CD4-positive, alpha-beta memory T cell (primary cell): ENCODE measurements around the gene HDAC10. TPM values are rescaled to one million over a fixed set of nuclear protein-coding genes. Genes with fewer than 3 reads are reported as not detected.

Experiments used
- CTCF ChIA-PET: fragments of 350-600 bp; sonication (Branson Sonifier 250); formaldehyde crosslinking; loops from one replicate; lab custom pipeline; 2021; ENCODE audit warnings: inconsistent platforms; ENCODE audit not compliant: partially characterized antibody; lab: Charles Lee
- POLR2A ChIA-PET: fragments of 350-600 bp; sonication (Branson Sonifier 250); formaldehyde crosslinking; loops from one replicate; lab custom pipeline; 2021; ENCODE audit not compliant: partially characterized antibody; lab: Charles Lee
- DNase-seq, 5 donors: peaks; one replicate each; pipeline versions ENCODE4 v3.0.0 to v3.0.0-alpha.2; 2020 to 2022; ENCODE audit warnings: mixed read lengths in 1 of 5
- H3K27ac ChIP-seq: one replicate; pipeline ENCODE4 v1.7.0; 2013; ENCODE audit warnings: low read depth, low read length
- H3K27me3 ChIP-seq: 2 replicates; pipeline ENCODE4 v1.7.0; 2013; ENCODE audit warnings: mild to moderate bottlenecking, low read length, moderate library complexity; ENCODE audit not compliant: insufficient read depth
- H3K36me3 ChIP-seq: 2 replicates; pipeline ENCODE4 v1.7.0; 2013; ENCODE audit warnings: mild to moderate bottlenecking, low read length, moderate library complexity; ENCODE audit not compliant: insufficient read depth
- H3K4me1 ChIP-seq: 2 replicates; pipeline ENCODE4 v1.7.0; 2013; ENCODE audit warnings: mild to moderate bottlenecking, low read length, moderate library complexity; ENCODE audit not compliant: insufficient read depth
- H3K4me3 ChIP-seq, 2 donors: one replicate each; pipeline ENCODE4 v1.7.0; 2013; ENCODE audit warnings: low read length in 2 of 2, mild to moderate bottlenecking in 1 of 2
- H3K9me3 ChIP-seq, 2 donors: one replicate each; pipeline ENCODE4 v1.7.0; 2013; ENCODE audit warnings: low read length in 2 of 2, control low read depth in 1 of 2; ENCODE audit not compliant: control insufficient read depth in 1 of 2
- H3K27ac Mint-ChIP-seq, 7 donors: one replicate each; pipeline ENCODE4 v1.8.0; 2020 to 2021; ENCODE audit warnings: mixed read lengths in 7 of 7, mild to moderate bottlenecking in 6 of 7, inconsistent platforms in 3 of 7, moderate library complexity in 3 of 7
- H3K27me3 Mint-ChIP-seq, 2 donors: one replicate each; pipeline ENCODE4 v1.8.0; 2020 to 2021; ENCODE audit warnings: mixed read lengths in 2 of 2
- H3K36me3 Mint-ChIP-seq, 2 donors: one replicate each; pipeline ENCODE4 v1.8.0; 2020 to 2021; ENCODE audit warnings: mixed read lengths in 2 of 2, inconsistent platforms in 1 of 2, mild to moderate bottlenecking in 1 of 2
- H3K4me1 Mint-ChIP-seq, 4 donors: one replicate each; pipeline ENCODE4 v1.8.0; 2020 to 2021; ENCODE audit warnings: mixed read lengths in 4 of 4, mild to moderate bottlenecking in 1 of 4
- H3K4me3 Mint-ChIP-seq, 8 donors: one replicate each; pipeline ENCODE4 v1.8.0; 2020 to 2021; ENCODE audit warnings: mixed read lengths in 8 of 8, mild to moderate bottlenecking in 7 of 8, moderate library complexity in 6 of 8, inconsistent platforms in 3 of 8
- H3K9me3 Mint-ChIP-seq, 8 donors: one replicate each; pipeline ENCODE4 v1.8.0; 2020 to 2021; ENCODE audit warnings: mixed read lengths in 8 of 8, mild to moderate bottlenecking in 5 of 8, inconsistent platforms in 3 of 8, moderate library complexity in 1 of 8
- intact Hi-C: fragments of 100-400 bp; cut with micrococcal nuclease; formaldehyde crosslinking; loops from one replicate; pipeline ENCODE4 v1.15.1; 2023
- polyA plus RNA-seq, 2 donors: library from polyadenylated mRNA; unstranded; fragments of 300-500 nt; fragmentation: Illumina TruSeq; gene quantifications; one replicate each; pipeline ENCODE4 v1.2.3, GENCODE V29; 2021
- total RNA-seq, 2 experiments: library from RNA; stranded (reverse); gene quantifications; one replicate each; pipeline ENCODE4 v1.2.3, GENCODE V29; 2021

Gene HDAC10
- total and polyA plus RNA-seq, 4 experiments from 2014 or later: 3.8 to 151 (median 73.7) TPM

DNA sequence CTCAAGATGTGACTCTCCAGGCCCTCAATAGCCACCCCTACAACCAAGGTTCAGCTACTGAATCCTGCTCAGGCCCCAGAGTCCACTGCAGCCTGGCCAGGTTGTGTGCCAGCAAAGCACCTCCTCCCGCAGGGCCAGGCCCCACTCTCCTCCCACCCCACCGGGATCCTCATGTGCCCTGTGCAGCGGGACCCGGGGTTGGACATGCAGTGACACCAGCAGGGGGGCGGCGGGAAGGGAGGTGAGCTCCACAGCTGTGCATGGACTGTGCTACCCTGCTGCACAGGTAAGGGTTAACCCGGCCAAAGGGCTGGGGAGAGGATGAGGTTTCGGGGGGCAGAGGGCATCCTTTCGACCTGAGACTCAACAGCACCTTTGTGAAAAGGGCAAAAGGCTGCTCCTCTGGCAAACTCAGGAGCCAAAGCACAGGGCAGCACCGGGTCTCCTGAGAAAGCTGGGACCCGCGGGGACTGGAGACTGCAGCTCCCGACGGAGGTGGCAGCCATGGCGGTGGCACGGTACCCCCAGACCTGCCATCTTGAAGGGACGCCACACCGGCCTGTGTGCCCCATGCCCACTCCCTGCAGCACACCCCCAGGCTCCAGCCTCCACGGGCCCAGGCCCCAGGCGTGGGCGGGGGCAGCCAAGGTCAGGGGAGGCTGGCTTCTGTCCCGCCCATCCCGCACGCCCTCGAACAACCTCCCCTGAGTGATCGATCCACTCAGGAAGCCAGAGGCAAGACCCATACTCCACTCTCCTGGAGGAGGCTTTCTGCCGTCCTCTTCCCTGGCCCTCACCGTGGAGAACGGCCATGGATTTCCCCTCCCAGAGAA is 45.8 kb upstream of the HDAC10 start:
- H3K27ac Mint-ChIP-seq: no peak overlapping the region
- no peaks in the 10 kb centered on the region for H3K9me3 Mint-ChIP-seq
- Histone ChIP-seq H3K36me3 (no peaks in the 10 kb centered on the region), H3K9me3 (no peaks in the 10 kb centered on the region), H3K4me3 (no peak overlapping the region), H3K4me1 (no peaks in the 10 kb centered on the region), H3K27ac (no peak overlapping the region), H3K27me3 (no peaks in the 10 kb centered on the region)
- peaks cover 0 to 4% (median 4%) of the 10 kb centered on the region in 4 donors for H3K4me1 Mint-ChIP-seq
- POLR2A ChIA-PET: no interaction called here
- H3K27me3 Mint-ChIP-seq: peaks cover 10 to 15% of the 10 kb centered on the region in 2 donors
- no peaks in the 10 kb centered on the region for H3K36me3 Mint-ChIP-seq
- CTCF ChIA-PET: no interaction called here
- DNase-seq: no peak
- no peak overlapping the region for H3K4me3 Mint-ChIP-seq
- intact Hi-C loops: no loop called here

DNA sequence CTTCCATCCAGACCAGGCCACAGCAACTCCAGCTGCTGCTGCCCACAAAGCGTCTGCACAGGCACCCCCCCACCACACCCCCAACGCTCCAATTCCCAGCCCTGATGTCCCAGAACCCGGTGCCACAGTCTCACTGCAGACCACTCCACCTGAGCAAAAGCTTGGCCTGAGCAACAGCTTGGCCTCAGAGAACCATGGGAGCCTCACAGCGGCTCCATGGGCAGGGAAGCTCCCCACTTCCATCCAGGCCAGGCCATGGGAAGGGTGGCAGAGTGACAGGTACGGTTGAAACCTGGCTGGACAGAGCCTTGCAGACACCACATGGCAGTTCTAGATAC is 43.2 kb upstream of the HDAC10 start:
- intact Hi-C loops: no loop called here

DNA sequence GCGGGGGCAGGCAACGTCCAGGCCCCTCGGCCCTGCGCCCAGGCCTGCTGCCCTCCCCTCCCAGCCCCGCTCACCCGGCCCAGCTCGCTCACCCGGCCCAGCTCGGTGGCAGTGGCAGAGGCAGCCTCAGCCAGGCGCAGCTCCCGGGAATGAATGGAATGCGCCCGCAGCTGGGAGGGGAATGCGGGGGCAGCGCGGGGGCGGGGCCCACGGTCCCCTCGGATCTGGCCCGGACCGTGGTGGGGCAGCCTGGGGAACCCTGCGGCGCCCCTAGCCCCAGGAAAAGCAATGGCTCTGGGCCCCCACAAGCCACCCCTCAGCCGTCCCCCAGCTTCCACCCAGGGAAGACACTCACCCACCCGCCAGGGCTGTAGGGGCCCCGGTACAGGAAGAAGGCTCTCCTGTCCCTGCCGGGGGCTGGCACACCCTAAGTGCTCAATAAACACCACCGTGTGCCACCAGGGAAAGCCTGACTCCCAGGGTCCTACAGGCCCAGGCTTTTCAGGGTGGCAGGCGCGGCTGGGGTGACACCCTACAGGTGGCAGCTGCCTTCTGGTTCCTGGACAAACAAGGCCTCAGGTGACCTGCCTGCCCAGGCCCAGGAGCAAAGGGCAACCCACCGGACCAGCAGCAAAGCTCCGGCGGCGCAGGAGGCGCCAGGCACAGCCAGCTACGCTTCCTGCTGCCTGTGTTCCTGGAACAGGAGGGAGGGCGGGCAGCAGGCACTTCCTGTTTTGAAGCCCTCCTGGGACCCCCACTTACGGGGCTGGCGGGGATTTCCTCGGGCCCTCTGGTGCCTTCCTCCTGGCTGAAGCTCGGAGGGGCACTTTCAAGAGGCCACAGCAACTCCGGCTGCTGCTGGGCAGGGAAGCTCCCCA is 42.6 kb upstream of the HDAC10 start:
- no peaks in the 10 kb centered on the region for H3K36me3 Mint-ChIP-seq
- H3K9me3 Mint-ChIP-seq: no peaks in the 10 kb centered on the region
- no peak overlapping the region for H3K4me3 ChIP-seq
- H3K27ac Mint-ChIP-seq: no peak overlapping the region
- H3K27me3 ChIP-seq: peaks cover 5% of the 10 kb centered on the region
- POLR2A ChIA-PET: no interaction called here
- H3K27me3 Mint-ChIP-seq: peaks cover 12 to 16% of the 10 kb centered on the region in 2 donors
- DNase-seq: no peak
- H3K36me3 ChIP-seq: no peaks in the 10 kb centered on the region
- H3K4me1 Mint-ChIP-seq: peaks cover 0 to 4% (median 4%) of the 10 kb centered on the region in 4 donors
- CTCF ChIA-PET: no interaction called here
- intact Hi-C loops: no loop called here
- no peaks in the 10 kb centered on the region for H3K4me1 ChIP-seq
- no peak overlapping the region for H3K4me3 Mint-ChIP-seq
- H3K9me3 ChIP-seq: no peaks in the 10 kb centered on the region
- H3K27ac ChIP-seq: no peak overlapping the region

More for the DNA sequence above, 43.2 kb upstream of the HDAC10 start:
- Histone ChIP-seq H3K4me1 (no peaks in the 10 kb centered on the region), H3K9me3 (no peaks in the 10 kb centered on the region), H3K27me3 (peaks cover 5% of the 10 kb centered on the region), H3K27ac (no peak overlapping the region), H3K36me3 (no peaks in the 10 kb centered on the region), H3K4me3 (no peak overlapping the region)
- no peak overlapping the region for H3K27ac Mint-ChIP-seq
- ChIA-PET CTCF (no interaction called here), POLR2A (no interaction called here)
- no peak for DNase-seq
- H3K27me3 Mint-ChIP-seq: peaks cover 12 to 16% of the 10 kb centered on the region in 2 donors
- H3K36me3 Mint-ChIP-seq: no peaks in the 10 kb centered on the region
- H3K9me3 Mint-ChIP-seq: no peaks in the 10 kb centered on the region
- H3K4me1 Mint-ChIP-seq: peaks cover 0 to 4% (median 4%) of the 10 kb centered on the region in 4 donors
- H3K4me3 Mint-ChIP-seq: no peak overlapping the region

DNA sequence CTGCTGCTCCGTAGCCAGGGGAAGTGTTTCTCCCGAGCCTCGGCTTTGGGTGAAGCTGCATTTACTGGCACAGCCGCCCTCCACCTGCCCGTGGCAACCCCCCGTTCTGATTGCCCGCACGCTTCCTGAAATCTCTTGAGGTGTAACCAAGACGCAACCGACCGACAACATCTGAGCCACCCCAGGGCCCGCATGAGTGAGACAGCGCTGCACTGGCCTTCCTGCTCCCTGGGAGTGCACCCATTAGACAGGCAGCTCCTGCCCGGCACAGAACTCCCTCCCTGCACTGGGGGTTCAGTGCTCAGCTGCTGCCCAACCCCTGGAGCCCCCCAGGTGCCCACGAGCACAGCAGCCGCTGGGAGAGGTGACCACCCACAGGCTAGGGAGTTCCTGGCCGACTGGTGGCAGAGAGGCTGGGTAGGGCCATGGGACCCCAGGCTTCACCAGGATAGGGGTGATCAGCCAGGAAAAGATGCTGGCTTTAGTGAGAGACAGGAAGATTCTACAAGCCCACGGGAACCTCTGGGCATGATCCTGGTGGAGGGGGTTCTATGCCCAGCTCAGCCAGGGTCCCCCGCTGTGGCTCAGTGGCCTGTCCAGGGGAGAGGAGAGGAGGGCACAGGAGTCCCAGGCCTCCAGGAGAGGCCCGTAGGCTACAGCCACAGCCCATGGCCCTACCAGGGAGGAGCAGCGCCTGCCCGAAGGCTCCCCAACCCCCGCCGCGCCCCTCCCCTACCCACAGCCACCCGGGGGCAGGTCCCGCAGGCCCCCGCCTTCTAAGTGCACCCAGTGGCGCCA is 41.8 kb upstream of the HDAC10 start:
- ChIA-PET CTCF (no interaction called here), POLR2A (no interaction called here)
- no peaks in the 10 kb centered on the region for H3K9me3 Mint-ChIP-seq
- Histone ChIP-seq H3K4me3 (no peak overlapping the region), H3K27ac (no peak overlapping the region), H3K27me3 (peaks cover 5% of the 10 kb centered on the region), H3K9me3 (no peaks in the 10 kb centered on the region), H3K4me1 (no peaks in the 10 kb centered on the region), H3K36me3 (no peaks in the 10 kb centered on the region)
- H3K27ac Mint-ChIP-seq: no peak overlapping the region
- peaks cover 0 to 4% (median 4%) of the 10 kb centered on the region in 4 donors for H3K4me1 Mint-ChIP-seq
- no peaks in the 10 kb centered on the region for H3K36me3 Mint-ChIP-seq
- intact Hi-C loops: no loop called here
- H3K27me3 Mint-ChIP-seq: peaks cover 12 to 13% of the 10 kb centered on the region in 2 donors
- DNase-seq: no peak
- H3K4me3 Mint-ChIP-seq: peak overlapping the region in 2 of 8 donors; percentile 26 to 29

DNA sequence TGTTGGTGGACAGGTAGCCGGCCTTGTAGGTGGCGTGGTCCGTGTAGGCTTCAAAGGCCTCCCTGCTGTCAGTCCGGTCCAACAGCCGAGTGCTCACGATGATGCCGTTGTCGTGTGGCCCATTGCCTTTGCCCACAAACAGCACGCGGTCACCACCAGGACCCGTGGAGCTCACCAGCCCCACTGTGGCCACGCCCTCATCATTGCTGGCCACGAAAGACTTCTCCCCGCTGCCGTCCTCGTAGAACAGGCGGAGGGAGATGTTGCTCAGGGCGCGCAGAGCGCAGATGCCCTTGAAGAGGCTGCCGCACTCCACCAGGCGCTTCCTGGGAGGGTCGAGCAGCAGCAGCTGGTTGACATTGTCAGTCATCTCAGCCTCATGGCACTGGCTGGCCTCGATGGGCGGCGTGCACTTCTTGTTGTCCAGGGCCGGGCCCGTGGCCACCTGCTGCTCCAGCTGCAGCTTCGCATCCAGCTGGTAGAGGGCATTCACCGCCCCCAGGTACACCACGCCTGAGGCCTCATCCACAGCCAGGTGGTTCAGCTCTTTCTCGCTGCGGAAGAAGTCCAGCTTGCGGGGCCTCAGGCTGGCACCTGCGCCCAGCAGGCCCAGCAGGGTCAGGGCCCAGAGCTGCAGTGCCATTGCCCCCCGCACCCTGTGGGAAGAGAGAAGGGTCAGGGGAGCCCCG is 39.0 kb upstream of the HDAC10 start:
- POLR2A ChIA-PET: no interaction called here
- intact Hi-C loops: no loop called here
- Mint-ChIP-seq H3K9me3 (no peaks in the 10 kb centered on the region), H3K4me1 (peaks cover 0 to 4% (median 4%) of the 10 kb centered on the region in 4 donors), H3K27ac (no peak overlapping the region), H3K4me3 (no peak overlapping the region), H3K36me3 (no peaks in the 10 kb centered on the region), H3K27me3 (peaks cover 7 to 8% of the 10 kb centered on the region in 2 donors)
- H3K4me3 ChIP-seq: no peak overlapping the region
- CTCF ChIA-PET: no interaction called here
- no peaks in the 10 kb centered on the region for H3K9me3 ChIP-seq
- H3K27me3 ChIP-seq: peaks cover 5% of the 10 kb centered on the region
- no peaks in the 10 kb centered on the region for H3K4me1 ChIP-seq
- DNase-seq: no peak
- no peak overlapping the region for H3K27ac ChIP-seq
- H3K36me3 ChIP-seq: no peaks in the 10 kb centered on the region

DNA sequence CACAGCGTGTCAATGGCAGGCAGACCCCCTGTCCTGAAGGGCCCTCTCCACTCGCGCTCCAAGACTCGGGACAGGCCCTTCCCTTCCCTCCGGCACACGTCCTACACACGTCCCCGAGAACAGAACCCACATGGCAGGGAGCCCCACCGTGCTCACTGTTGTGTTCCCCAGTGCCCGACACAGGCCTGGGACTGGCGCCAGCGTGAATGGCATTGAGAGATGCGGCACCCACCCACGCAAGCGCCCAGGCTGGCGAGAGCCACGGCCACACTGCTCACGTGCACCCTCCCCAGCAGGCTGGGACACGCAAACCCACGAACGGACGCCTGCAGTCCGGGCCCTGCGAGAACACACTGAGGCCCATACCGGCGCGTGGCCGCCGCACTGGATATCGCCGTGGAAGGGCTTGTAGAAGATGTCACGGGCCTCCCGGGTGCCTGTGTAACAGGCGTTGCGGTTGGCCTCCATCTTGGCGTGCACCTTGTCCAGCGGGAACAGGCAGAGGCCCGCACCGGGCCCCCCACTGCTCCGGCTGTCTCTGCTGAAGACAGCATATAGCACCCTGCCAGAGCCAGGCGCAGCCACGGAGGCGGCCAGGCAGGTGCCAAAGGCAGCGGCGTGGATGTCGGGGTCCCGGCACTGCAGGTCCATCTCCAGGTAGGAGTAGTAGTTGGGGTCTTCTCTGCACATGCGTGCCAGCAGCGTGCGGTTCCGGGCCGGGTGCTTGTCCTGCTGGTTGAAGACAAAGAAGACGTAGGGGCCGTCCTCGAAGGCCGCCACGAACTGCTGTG is 38.3 kb upstream of the HDAC10 start:
- ChIA-PET POLR2A (no interaction called here), CTCF (no interaction called here)
- H3K27ac Mint-ChIP-seq: no peak overlapping the region
- H3K27ac ChIP-seq: no peak overlapping the region
- H3K36me3 Mint-ChIP-seq: no peaks in the 10 kb centered on the region
- no peaks in the 10 kb centered on the region for H3K36me3 ChIP-seq
- DNase-seq: no peak
- peaks cover 0 to 4% (median 4%) of the 10 kb centered on the region in 4 donors for H3K4me1 Mint-ChIP-seq
- H3K9me3 ChIP-seq: no peaks in the 10 kb centered on the region
- H3K27me3 Mint-ChIP-seq: peaks cover 7 to 8% of the 10 kb centered on the region in 2 donors
- no peaks in the 10 kb centered on the region for H3K9me3 Mint-ChIP-seq
- peaks cover 5% of the 10 kb centered on the region for H3K27me3 ChIP-seq
- intact Hi-C loops: no loop called here
- no peak overlapping the region for H3K4me3 Mint-ChIP-seq
- no peaks in the 10 kb centered on the region for H3K4me1 ChIP-seq
- no peak overlapping the region for H3K4me3 ChIP-seq
